HTR-8/SVneo (cell line): ENCODE data around the gene MTG2.
"Not testable (repeated sequence)": the region's sequence is repeated elsewhere in the genome, so short reads cannot be mapped to it uniquely, and the experiment has no call there.

ENCODE experiments used
- DNase-seq: peaks from one replicate; pipeline ENCODE4 v3.0.0; 2011; ENCODE audit warnings: low spot score, mixed read lengths; ENCODE audit not compliant: insufficient read length
- FAIRE-seq: peaks from 2 replicates; lab custom pipeline; 2011; peaks lifted over from hg19 to GRCh38; lab: Jason Lieb, UNC

MTG2 gene

DNA sequence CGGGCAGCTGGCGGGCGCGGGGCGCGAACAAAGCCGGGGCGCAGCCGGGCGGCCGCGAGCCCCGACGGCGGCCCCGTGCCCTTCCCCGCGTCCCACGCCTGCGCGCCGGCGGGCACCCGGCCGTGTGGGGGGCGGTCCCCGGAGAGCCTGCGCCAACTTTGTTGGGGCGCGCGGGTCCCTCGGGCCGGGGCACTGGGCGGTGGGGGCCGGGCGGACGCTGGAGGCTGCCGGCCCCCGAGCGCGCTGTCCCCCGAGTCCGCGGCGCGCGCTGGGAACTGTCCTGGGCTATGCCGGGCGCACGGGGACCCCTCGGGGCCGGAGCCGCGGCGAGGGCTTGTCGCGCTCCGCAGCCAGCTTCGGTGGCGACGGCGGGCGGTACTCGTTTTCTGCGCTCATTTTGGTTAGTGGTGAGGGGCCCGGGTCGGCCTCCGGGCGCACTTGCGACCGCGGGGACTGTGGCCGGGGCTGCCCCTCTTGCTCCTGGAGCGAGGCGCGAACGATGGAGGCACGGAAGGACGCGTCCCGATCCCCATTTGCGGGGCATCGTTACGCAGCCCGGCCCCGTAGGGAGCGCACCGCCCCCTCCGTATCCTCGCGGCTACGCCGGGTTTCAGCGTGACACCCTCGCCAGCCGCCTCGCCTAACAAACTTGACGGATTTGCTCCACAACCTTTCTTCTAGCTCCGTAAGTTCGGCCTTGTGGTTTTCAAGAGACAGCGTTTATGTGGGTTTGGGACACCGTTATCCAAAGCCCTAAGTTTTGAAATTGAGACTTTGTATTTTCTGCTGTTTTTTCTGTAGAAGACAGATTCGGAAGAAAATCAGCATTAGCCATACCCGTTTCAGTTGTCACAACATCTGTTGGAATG lies 38.6 kb upstream of the MTG2 start:
- peak; percentile 97 for FAIRE-seq
- peak; percentile 87 for DNase-seq

DNA sequence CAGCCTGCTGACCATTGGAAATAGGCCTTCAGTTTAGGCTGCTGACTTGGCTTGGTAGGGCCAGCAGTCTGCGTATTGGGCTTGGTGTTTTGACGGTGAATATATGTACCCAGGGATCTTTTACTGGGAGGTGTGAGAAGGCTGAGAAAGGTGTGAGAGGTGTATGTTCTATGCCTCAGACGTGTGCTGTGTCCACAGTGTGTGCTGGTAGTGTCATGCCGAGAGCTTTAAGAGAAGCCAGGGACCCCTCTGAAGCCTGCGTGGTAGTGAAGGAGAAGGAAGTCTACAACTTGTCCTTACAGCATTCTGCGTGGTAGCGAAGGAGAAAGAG lies 37.2 kb upstream of the MTG2 start:
- DNase-seq (no peak), FAIRE-seq (peak; percentile 80)

DNA sequence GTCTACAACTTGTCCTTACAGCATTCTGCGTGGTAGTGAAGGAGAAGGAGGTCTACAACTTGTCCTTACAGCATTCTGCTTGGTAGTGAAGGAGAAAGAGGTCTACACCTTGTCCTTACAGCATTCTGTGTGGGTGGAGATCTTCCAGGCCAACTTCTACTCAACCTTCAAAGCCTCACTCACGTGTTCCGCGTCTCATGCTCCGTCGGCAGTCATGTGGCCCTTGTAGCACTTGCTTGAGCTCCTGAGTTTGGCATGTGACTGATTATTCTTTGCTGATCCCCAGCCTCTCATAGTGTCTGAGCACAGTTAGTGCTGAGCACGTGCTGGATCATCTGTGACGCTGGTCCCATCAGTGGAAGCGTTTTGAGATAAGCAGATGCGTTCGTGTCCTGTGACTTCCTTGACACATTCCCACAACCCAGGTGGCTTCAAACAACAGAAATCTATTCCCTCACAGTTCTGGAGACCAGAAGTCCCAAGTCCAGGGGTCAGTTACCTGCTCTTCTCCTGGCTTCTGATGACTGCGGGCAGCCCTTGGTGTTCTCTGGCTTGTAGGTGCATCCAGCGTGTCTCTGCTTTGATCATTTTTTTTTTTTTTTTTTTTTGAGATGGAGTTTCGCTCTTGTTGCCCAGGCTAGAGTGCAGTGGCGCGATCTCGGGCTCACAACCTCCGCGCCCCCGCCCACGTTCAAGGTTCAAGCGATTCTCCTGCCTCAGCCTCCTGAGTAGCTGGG lies 36.6 kb upstream of the MTG2 start:
- no peak for FAIRE-seq
- no peak for DNase-seq

DNA sequence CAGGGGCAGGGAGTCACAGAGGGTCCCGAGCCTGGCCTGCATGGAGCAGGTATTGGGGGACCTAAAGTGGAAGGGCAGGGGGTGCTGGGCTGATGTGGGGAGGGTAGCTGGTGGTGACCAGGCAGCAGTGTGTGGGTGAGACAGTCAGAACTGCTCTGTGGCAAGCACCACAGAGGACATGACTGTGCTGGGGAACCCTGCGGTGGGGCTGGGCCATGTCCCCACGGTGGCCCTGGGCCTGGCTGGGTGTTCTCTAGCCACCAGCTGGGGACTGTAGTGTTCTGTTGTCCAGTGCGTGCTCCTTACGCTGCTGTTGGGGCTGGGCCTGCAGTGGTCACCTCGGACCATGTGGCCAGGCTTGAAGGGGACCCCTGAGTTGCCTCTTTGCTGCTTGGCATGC lies 35.7 kb upstream of the MTG2 start:
- FAIRE-seq (no peak), DNase-seq (no peak)

DNA sequence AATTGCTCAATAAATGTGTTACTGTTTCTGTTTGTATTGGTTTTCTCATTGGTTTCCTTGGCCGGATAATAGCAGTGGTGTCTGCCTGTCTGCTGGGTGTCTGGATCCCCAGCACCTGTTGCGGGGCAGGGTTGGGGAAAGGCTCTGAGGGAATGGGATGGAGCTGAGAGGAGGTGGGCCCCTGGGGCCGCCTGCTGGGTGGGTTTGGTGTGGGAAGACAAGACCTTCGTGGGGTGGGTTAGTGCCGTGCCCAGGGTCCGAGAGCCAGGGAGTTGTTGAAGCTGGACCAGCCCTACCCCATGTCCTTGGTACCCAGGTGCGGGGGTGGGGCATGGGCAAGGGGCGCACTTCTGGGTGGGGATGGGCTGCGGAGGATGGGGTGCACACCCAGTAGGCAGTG lies 35.3 kb upstream of the MTG2 start:
- FAIRE-seq (peak; percentile 48), DNase-seq (no peak)

DNA sequence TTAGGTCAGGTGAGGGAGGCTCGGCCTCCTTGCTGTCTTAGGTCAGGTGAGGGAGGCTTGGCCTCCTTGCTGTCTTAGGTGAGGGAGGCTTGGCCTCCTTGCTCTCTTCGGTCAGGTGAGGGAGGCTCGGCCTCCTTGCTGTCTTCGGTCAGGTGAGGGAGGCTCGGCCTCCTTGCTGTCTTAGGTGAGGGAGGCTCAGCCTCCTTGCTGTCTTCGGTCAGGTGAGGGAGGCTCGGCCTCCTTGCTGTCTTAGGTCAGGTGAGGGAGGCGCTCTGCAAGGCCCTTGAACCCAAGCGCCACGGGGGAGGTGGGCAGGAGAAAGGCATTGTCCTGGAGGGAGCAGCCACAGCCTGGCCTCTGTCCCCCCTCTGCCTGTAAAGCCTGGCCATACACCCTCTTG lies 34.4 kb upstream of the MTG2 start:
- FAIRE-seq, result peak; percentile 85
- DNase-seq, result not testable (repeated sequence)

DNA sequence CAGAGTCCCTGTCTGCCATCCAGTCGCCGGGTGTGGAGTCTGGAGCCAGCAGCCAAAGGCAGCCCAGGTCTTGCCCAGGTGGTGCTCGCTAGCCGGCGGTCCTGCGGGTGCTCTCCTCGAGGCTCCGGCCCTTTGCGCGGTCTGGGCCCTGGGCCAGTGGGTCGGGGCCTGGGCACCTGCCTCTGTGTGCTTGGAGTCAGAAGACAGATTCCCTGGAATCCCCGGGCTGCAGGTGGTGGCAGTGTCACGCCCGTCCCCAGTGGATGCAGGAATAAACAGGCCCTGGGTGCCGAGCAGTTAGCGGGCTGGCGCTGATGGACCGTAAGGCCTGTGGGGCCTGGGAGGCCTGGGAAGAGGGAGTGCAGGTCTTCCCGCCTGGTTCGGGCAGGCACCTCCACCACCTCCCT lies 33.9 kb upstream of the MTG2 start:
- DNase-seq, result no peak
- FAIRE-seq, result no peak

DNA sequence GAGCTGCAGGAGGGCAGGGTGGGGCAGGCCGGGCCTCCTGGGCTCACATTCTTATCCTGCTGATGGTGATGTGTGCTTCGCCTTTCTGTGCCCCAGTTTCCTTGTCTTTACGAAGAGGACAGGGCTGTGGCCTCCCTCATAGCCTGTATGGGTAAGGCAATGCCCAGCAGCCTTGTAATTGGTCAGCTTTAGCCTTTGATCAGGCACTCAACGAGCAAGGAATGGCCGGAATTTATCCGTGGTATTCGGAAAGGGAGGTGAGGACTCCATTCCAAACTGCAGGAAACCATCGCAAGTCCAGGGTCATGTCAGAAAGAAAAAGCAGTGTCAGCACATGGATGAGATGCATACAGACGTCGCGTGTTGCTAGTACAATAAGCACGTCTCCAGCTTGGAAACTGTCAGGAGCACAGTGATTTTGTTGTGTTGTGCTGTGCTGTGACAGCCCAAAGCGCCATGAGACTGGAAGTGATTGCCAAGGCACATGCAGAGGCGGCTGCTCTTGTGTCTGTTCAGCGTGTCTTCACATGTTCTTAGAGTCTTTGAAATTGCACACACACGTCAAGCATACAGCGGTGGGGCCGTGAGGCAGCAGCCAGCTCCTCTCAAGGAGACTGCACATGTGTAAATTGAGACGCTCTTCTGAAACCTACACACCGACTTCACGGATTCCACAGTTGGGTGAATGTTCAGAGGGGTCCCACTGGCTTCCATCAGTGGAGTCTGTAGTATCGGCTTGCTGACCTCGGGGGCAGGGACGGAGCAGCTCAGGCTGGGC lies 33.1 kb upstream of the MTG2 start:
- DNase-seq (no peak), FAIRE-seq (peak; percentile 65)

DNA sequence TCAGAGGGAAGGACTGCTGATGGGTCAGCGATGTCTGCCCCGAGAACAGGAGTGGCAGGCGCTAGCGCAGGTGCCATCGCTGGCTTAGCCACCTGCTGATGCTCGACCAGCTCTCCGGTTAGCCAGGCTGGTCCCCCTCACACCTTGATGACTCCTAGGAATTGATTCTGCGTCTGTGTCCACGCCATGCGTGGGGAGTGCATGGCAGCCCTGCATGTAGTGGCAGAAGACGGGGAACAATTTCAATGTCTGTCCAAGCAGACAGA lies 32.6 kb upstream of the MTG2 start:
- DNase-seq, result no peak
- FAIRE-seq, result no peak

DNA sequence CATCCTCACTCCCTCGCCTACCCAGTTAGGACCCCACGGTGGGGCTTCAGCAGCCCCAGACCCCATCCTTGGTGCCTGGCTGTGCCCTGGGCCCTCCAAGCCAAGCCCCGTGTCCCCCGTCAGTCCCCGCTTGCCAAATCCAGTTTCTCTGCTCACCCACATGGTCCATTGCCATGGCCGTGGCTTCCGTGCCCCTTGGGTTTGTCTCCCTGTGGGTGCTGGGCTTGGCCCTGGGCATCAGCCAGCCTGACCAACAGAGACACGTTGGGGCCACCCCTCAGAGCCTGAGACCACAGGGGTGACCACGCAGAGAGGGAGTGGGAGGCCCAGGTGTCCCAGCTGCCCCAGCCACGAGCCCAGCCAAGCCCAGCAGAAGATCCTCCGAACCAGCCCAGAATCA lies 31.6 kb upstream of the MTG2 start:
- DNase-seq (no peak), FAIRE-seq (peak; percentile 26)

DNA sequence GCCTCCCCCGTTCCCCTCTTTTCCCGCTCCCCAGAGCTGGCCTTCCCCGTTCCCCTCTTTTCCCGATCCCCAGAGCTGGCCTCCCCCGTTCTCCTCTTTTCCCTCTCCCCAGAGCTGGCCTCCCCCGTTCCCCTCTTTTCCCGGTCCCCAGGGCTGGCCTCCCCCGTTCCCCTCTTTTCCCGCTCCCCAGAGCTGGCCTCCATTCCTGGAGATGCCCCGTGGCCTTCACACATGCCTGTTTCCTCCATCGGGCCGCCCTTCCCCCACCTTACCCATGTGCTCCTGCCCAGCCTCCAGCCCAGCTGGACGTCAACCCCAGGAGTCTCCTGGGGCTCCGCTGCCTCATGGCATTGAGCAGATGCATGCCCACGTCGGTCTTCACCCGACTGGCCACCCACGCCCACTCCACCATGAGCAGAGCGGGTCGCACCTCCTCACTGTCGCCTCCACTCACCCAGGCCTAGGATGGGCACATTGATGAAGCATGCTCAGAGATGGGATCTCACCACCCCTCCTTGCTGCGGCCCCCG lies 30.9 kb upstream of the MTG2 start:
- FAIRE-seq (peak; percentile 9), DNase-seq (no peak)

DNA sequence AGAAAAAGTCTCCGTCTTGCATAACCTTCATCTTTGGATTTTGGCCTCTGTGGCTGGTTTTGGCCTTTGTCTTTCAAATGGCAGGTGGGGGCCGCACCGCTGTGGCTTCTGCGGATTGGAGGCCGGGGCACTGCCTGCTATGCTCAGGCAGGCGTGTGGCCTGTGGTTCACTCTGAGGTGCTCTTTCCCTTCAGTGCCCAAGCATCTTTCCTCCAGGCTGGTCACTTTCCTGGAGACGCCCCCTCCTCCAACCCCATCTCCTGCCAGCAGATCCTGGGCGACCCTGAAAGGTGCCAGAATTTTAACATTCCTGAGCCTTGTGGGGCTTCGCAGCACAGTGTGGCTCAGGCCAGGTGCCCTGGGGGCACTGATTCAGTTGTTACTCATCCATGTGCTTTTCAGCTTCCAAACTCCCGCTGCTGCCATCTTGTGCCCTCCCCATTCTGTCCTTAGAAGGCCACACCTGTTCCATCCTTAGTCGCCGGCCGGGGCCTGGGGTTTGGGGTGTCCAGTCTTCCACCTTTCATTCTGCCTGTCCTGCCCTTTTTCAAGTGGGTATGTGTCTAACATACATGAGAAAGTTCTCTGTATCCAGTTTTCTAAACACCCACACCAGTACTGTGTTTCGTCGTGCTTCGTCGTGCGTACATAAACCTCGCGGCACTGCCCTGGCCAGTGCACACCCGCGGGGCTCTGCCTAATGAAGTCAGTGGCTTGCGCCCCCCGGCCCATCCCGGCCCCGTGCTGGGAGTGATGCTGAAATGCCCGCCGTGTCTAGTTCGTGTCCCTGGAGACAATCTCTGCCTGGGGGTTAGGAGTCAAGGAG lies 27.2 kb upstream of the MTG2 start:
- FAIRE-seq (peak; percentile 95), DNase-seq (peak; percentile 85)

DNA sequence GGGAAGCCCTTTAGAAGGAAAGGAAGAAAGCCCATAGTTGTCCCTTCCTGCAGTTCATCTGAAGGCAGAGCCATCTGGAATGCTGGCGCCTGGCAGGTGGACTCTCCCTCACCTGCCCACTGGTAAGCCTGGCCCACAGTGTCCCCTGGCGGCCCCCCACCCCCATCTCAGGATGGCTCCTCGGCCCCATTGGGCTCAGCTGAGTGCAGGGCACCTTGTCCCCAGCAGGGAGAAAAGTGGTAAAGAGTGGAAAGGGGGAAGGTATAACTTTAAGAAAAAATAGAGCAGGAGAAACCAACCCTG lies 26.6 kb upstream of the MTG2 start:
- no peak for DNase-seq
- peak; percentile 28 for FAIRE-seq

DNA sequence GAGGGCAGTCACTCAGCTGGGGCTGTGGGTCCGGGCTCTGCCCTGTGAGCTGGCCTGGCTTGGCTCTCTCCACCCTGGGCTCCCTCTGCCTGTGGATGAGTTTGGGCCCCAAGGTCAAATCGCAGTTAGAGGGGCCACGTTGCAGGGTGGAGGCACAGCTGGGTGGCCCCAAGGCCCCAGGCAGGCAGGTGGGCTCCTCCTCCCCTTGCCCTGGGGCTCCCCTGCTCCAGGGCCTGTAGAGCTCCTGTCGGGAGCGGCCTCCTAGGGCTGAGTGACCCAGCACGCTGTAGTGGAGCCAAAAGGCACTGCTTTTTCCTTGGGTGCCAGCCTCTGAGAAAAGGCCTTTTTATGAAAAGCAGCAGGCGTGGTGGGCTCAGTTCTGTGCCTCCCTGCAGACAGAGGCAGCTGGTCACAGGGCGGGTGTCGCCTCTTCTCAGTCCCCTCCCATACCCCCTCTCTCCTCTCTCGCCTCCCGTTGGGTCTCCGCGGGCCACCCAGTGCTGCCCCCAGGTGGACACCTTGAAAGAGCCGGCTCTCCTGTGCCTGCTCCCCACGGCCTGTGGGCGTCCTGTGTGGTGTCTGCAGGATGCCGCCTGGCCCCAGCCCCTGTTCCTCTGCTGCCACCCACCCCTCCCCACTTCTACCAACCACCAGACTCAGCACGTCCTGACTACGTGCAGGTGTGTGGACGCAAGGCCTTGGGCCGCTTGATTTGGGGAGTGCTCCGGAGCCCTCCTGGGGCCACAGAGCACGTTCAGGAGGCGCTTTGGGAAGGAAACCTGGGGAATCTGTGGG lies 26.0 kb upstream of the MTG2 start:
- FAIRE-seq (peak; percentile 86), DNase-seq (peak; percentile 74)

DNA sequence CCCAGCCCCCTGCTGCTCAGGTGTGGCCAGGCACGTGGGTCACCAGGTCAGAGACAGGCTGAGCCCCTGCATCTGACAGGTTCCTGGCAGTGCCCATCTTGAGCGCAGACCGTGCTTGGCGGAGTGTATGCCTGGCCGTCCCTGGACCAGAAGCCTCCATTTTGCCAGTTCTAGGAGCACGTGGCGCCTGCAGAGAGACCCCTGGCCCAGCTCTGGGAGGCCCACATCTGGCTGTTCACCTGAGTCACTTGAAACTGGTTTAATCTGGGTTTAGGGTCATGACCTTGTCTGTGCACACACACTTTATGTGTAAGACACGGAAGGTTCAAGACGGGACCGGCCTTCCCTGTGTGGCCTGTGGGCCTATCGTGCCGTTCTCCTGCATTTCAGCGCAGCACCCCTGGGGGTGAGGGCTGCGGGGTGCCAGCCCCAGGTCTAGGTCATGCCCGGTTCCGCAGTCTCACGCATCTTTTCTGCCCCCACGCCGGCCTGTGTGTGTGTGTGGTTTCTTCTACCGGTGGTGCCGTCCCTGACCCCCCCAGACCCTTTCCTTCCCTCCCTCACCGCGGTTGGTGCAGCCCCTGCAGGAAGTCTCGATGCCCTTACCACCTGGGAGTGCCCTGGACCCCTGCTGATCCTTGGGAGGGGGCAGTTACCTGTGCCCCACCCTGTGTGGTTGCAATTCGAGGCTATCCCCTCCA lies 25.3 kb upstream of the MTG2 start:
- peak; percentile 64 for FAIRE-seq

DNA sequence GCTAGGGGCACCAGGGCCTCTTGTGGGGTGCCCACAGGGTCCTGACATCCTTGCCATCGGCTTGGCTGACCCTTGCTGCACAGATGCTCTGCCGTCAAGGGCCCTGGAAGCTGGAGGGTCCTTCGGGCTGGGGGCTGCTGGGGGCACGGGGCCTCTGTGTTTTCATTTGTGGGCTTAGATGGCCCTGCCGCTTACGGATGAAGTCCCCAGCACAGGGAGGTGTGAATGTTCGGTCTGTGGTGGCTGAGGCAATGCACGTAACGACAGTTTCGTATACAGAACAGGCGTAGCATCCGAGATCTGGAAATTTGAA lies 24.8 kb upstream of the MTG2 start:
- FAIRE-seq, result no peak
- no peak for DNase-seq

More for the DNA sequence above, 25.3 kb upstream of the MTG2 start:
- no peak for DNase-seq

DNA sequence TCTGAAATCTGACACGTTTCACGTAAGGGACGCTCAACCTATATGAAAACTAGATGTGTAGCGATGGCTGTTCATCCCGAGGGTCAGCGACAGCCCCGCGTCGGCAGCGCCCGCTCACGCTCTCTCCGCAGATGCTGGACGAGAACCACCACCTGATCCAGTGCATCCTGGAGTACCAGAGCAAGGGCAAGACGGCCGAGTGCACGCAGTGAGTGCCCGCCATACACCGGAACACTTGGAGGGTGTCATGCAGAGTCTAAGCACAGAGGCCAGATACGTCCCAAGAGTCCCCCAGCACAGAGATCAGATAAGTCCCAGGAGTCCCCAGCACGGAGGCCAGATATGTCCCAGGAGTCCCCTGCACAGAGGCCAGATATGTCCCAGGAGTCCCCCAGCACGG lies 24.3 kb upstream of the MTG2 start:
- DNase-seq (no peak), FAIRE-seq (peak; percentile 86)

DNA sequence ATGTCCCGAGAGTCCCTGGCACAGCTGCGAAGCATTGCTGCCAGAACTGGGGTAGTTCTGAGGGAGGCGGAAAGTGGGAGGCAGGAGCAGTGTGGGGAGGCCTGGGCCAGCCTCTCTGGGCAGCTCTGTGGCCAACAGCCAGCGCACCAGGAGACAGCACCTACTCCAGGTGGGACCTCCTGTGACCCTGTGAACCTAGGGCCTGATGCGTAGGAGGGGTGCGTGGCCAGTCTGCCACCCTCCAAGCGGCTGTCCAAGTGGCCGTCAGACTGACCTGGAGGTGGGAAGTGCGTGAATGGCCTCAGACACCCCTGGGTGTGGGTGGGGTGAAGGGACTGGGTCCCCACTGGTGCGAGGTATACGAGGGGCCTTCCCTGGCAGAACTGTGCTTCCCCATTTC lies 23.8 kb upstream of the MTG2 start:
- FAIRE-seq (peak; percentile 87), DNase-seq (no peak)

DNA sequence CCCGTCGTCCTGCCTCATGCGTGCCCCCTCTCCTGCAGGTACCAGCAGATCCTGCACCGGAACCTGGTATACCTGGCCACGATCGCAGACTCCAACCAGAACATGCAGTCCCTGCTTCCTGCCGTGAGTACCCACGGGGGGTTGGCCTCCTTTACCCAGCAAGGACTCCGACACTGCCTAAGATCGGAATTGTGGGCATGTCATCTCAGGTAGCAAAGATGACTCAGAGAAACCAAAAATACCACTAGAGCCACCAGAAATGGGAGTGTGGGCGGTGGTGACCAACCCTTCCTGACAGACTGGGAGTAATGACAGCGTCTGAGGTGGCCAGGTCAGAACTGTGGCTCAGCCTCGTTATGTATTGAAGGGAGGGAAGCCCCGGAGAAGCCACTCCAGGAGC lies 23.0 kb upstream of the MTG2 start:
- DNase-seq (peak; percentile 86), FAIRE-seq (peak; percentile 99)
